GM21515 (cell line): ENCODE data around the gene MYD88.

ENCODE experiments used
- ATAC-seq: cut with Tn5 transposase; IDR thresholded peaks from one replicate; pipeline ENCODE4 v1.9.1; 2021; ENCODE audit not compliant: unreplicated experiment

The MYD88 gene

GRCh38 chr3:38138349-38139190 lies at the start of gene MYD88:
MYD88 (plus strand) TSS chr3:38138661; CDS start chr3:38138701, 40 bp downstream.
- ATAC-seq: peak; percentile 44

DNA sequence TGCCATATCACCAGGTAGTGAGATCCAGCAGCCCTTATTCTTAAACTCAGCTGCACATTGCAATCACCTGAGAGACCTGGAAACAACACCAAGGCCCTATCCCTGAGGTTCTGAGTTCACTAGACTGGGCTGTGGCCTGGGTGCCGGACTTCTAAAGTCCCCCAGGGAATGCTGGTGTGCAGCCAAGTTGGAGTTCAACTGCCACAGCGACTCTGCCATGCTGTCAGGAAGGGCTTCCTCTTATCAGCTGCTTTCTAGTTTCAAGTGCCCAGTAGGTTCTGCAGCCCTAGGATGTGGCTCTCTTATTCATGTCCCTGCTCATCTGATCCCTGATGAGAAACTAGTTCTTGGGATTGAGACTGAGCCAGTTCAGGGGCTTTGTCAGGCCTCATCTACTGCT lies 49.3 kb upstream of the MYD88 start:
- no peak for ATAC-seq

- ATAC-seq: no peak
Measured at GRCh38 chr3:38090453-38090852, 48.0 kb upstream of the MYD88 start.

DNA sequence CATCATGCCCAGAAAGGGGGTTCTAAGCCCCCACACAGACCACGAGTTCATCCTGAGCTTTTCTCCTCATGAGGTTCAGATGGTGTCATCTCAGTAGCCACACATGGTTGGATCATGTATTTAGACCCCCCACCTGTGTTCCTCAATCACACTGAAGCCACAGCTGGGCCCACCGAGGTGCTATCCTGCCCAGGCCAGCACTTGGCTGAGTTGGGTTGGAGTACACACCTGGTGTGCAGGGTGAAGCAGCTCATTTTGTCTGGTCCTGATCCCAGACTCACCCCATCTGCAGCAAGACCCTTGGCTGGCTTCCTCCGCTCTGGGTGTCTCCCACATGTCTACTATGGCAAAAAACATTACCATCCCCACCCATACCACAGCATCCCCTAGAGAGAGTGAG lies 43.5 kb upstream of the MYD88 start:
- no peak for ATAC-seq

DNA sequence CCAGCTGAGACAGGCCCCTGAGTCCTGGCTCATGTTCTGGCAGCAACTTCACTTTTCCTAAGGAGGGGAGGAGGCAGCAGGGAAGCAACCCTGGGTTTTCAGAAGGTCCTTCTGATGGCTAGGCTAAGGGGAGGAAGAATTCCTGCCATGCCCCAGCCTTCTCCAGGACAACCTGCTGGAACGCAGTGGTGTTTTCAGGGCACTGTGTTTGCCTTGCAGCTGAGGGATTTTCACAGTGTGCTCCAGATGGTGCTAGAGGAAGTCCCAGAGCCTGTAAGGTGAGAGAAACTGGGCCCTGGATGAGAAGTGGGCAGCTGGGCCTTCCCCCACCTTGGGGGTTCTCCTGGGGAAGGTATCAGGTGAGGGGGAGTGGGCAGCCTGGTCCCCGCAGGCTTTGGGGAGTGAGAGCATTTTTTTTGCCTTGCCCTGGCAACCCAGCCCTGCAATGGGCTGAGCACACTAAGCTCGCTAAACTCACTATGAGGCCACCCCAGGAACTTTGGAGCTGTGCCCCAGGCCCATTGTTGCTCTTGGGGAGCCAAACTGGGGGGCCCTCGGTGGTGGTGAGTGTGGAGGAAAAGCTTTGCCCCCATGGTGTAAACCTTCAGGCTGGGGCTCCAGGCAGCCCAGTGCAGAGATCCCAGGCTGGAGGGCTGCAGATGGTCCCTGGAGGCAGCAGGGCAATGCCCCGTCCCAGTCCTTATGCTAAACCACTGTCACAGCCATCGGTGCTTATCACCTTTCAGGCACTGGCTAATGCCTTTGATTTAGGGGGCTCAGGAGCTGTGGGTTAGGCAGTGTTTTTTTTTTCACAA lies 42.6 kb upstream of the MYD88 start:
- ATAC-seq: no peak

- ATAC-seq: no peak
Measured at GRCh38 chr3:38097446-38098375, 40.8 kb upstream of the MYD88 start.

GRCh38 chr3:38098376-38098723 lies 40.1 kb upstream of the MYD88 start:
- no peak for ATAC-seq

- no peak for ATAC-seq
Measured at GRCh38 chr3:38099518-38099917, 38.9 kb upstream of the MYD88 start.

GRCh38 chr3:38100498-38100897 lies 38.0 kb upstream of the MYD88 start:
- ATAC-seq: no peak

DNA sequence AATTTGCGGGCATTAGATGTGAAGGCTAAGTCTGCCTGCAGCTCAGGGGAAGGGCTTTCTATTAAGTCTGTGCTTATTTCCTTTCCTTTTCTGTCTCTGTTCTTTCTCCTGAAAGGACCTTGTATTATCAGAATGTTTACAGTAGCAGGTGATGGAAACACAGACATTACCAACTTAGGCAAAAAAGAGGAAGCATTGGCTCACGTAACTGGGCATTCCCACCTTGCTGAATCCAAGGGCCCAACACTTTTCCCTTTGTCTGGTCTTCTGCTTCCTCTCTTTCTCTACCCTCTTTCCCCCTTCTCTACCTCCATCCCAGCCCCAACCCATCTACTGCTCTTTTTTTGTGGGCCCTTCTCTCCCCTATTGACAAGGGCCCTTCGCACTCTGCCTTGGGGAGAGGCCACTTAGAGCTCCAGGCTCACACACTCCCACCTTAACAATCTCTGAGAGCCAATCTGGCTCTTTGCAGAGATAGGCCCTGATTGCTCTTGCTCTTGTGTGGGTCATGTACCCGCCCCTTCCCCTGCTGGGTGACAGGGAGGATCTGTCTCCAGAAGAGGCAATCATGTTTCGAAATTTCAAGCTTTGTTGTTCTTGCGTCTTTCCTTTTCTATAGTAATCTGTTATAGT lies 36.5 kb upstream of the MYD88 start:
- no peak for ATAC-seq

GRCh38 chr3:38102444-38102814 lies 36.0 kb upstream of the MYD88 start:
- no peak for ATAC-seq

GRCh38 chr3:38105525-38105924 lies 32.9 kb upstream of the MYD88 start:
- no peak for ATAC-seq

DNA sequence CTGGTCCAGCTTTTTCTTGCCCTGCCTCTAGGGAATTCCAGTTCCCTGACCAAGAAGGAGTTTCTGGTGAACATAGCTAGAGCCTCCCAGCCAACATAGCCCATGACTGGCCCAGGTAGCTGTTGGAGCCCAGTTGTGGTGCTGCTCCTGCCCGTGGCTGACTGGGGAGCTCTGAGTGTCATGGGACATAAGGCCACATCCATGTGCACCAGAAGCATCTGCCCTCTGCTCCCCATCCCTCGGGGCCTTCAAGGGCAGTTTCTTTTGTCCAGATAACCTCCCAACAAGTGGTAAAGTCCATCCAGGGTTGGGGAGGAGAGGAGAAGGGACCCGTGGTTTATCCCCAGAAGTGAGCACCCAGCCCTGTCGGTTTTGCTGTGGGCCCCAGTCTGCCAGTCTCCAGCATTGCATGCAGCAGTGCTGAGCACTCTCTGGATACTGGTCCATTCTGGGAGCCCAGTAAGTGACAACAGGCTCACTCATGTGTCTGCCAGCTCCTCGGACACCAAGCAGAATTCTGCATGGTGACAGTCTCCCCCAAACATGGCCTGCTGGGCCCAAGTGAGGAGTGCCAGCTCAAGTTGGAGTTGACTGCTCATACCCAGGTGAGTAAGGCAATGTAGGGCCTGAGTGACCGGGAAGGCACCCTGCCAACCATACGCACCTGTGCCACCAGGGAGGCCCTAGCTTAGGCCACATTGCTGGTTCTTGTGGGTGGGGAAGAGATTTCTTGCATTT lies 30.4 kb upstream of the MYD88 start:
- ATAC-seq: no peak

DNA sequence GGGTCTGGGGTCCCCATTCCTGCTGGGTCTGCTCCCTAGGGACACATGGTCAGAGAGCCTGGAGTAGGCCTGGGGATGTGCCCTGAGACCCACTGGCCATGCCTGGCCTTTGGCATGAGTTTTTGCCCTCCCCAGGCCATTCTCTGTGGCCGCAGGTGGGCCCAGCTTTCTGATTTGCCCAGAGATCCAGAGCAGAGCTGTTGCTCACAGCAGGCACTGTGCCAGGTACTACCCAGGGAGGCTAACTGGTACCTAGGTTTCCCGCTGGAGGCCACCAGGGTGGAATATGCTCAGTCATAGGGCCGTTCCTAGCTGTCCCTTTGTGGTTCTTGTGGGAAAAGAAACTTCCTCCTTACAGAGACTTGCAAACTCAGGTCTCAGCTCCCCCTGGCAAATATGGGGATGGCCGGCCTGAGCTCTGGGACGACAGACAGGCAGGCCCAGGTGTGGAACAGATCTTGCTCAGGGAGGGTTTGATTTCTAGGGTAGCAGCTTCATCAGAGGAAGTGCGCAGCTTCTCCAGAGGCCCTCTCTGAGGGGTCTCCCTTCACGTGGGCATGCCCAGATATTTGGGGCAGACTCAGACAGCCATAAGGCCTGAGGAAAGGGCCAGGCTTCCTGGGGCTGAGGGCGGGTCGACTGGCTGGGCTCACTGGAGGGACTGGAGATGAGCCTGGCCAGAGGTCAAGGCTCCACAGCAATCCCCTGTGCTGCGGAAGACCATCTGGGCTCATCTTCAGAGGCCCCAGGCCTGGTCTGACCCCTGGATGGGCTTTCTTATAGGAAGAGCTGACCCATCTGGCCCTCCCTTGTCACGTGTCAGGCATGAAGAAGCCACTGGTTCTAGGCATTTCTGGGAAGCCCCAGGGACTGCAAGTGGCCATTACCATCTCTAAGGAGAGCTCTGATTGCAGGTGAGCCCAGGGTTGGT lies 29.5 kb upstream of the MYD88 start:
- no peak for ATAC-seq

DNA sequence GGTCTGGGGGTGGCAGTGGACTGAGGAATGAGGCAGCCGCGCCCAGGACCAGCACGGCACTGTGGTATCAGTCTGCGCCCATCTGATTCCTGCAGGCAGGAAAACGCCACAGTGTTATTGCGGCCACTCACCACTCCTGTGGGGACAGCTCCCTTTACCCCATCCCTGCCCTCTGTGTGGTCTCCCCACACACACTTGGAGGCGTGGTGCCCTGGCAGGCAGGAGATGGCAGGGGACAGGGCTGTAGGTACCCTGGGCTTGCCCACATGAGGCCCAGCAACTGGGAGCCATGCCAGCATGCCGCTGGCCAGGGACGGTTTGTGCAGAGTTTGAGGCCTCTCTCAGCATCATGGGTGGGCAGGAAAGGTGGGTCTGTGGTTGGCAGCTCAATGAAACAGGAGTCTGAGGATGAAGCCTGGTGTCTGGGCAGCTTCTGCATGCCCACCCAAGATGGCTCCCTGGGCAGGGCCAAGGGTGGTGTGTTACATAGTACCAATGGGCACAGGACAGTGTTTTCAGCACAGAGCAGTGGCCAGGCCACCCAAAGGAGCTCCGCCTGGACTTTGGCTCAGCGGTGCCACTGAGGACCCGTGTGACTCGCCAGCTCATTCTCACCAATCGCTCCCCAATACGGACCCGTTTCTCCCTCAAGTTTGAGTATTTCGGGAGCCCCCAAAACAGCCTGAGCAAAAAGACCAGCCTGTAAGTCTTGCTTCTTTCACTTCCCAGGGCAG lies 28.7 kb upstream of the MYD88 start:
- no peak for ATAC-seq

- no peak for ATAC-seq
Measured at GRCh38 chr3:38110314-38111050, 28.0 kb upstream of the MYD88 start.

GRCh38 chr3:38111201-38111600 lies 27.3 kb upstream of the MYD88 start:
- ATAC-seq: no peak
